ENCODE data around the gene CEP70.
"Not testable (repeated sequence)": the region's sequence is repeated elsewhere in the genome, so short reads cannot be mapped to it uniquely, and the experiment has no call there.

CEP70 gene

DNA sequence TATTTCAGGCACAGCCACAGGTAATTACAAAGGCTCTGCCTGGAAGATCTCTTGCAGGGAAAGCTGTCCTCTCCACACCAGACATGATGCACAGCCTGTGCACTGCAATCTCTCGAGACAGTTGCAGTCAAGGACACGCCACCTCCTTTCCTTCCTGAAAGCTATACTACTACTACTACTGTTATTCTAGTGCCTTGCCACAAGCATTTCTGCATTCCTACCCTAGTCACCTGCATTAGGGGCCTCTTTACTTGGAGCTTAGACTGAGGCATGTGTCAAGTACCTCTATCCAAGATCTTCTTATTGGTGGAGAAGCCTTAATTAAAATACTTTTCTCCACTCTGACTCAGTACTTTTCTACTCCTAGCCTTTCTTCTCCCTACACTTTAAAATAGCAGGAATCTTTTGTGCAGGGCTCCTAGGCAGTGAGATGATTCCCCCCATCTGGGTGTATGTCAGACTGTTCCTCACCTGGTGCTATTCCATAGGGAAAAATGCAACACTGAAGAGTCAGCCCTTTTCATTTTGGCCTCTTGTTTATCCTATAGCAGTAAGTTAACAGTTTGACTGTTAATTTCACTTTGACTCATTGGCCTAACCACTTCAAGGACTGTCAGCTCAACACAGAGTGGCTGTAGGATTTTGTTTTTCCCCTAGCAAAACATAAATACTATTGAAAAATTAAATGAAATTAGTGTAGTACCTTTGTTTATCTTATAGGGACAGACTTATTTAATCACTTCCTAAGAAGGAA is 80.8 kb downstream of the CEP70 start:
- no peak for DNase-seq (ENCODE audit: low spot score)

DNA sequence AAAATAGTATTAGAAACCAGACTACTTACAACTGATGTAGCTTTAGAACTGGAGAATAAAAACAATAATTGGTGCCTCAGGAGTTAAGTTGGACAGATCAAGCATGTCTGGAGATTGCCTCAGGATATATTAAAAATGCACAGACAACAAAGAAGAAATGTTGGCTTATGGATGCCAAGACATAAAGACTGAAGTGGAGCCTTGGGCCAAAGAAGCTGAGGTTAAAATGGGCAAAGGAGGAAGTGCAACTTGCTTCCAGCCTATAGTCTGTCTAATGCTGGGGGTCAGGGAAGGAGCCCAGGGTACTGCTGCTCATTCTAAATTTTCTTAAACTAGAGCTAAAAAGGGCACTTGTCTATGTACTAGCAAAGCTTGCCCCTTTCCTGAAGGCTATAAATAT is 82.1 kb downstream of the CEP70 start:
- no peak for DNase-seq (ENCODE audit: low spot score)

DNA sequence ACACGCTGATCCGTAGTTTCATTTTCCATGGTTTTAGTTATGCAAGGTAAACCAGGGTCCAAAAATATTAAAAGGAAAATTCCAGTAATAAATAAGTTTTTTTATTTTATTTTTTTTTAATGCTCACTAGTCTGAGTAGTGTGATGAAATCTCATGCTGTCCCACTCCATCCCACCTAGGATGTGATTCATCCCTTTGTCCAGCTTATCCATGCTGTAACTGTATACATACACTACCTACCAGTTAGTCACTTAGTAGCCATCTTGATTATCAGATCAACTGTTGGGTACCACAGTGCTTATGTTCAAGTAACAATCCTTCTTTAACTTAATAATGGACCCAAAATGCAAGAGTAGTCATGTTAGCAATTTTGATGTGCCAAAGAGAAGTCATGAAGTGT is 84.5 kb downstream of the CEP70 start:
- no peak for DNase-seq (ENCODE audit: low spot score)

DNA sequence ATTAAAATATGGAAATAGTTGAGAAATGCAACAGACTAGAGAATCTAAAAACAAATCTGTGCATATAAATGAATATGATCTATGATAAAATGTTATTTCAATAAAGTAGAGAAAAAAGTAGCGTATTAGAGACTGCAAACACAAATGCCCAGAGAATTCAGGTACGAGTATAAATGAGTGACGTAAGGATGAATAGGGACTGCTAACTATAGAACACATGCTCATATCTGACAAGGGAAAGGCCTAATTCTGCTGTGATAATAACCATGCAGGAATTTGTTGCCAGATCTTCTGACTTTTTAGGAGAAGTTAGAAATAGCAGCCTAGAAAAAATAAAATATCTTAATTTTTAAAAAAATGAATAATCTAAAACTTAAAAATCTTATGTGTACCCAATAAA is 86.5 kb downstream of the CEP70 start:
- DNase-seq (ENCODE audit: low spot score) = no peak

DNA sequence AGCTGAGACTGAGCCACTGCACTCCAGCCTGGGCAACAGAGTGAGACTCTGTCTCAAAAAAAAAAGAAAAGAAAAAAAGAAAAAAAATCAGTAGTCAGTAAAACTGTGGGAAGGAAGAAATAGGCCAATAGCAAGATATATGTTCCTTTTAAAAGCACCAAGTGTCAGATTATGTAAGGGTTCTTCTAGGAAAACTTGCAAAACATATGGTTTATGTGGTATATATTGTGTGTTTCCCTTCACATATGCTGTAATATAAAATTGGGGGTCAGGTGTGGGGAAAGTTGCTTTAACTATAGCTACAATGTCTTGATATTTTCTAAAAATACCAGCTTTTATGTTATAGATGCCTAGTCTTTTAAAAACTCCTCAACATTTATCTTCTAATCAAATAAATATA is 95.1 kb downstream of the CEP70 start:
- DNase-seq (ENCODE audit: low spot score) = no peak

DNA sequence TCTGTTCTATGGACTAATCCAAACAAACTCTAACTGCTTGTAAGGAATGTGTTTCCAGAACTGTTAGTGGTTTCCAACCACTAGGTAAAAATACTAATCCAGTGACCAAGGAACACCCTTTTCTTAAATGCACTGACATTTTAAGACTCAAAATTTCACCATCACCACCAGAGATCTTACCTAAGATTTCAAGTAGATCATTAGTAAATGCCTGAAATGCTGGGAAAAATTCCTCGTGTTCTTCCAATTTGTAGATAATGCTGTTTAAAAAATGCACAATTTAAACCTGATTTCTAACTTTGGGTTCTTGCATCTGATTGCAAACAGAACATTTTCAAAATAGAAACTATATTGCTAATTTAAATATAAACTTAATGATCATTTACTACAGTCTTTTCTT is 96.2 kb downstream of the CEP70 start:
- DNase-seq (ENCODE audit: low spot score) = no peak

DNA sequence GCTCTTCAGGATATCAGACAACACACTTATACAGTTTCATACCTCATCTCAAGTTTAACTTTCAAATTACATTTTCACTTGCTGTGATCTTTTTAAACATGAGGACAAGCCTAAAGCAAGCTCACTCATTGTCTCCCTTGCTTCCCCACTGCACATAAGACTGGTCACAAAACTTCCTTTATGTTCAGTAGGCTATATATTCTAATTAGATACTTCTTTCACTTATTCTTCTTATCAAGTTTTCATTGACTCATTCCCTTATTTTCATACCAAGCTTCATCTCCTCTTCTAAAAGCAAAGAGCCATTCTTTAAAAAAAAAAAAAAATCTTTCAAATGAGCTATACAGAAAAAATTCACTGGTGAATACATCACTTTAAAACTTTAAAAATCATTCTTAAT is 97.0 kb downstream of the CEP70 start:
- DNase-seq (ENCODE audit: low spot score) = no peak

DNA sequence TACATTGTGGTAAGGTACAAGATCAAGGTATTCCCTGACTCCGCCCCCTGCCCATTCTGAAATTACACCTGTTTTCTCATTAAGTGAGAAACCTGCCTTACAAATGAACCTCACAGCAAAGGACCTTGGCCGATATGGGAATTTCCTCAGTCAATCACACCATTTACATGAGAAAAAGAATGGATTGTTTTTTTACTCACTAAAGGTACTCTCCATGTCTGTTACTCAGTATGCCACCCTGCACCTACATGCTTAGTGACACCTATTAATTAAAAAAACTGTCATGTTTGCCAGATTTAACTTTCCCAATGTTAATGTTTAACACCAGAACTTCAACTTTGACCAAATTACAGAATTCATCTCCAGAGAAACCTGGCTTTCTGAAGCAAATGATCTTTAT is 97.6 kb downstream of the CEP70 start:
- no peak for DNase-seq (ENCODE audit: low spot score)

DNA sequence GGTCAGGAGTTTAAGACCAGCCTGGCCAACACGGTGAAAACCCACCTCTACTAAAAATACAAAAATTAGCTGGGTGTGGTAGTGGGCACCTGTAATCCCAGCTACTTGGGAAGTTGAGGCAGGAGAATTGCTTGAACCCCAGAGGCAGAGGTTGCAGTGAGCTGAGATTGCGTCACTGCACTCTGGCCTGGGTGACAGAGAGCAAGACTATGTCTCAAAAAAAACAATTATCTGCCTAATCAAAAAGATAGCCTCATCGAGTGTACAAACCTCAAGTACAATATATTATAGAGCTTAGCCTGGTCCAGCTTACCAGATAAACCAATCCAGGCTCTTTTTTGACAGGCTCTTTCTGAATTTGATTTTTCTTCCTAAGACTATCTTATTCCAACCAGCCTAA is 98.4 kb downstream of the CEP70 start:
- DNase-seq (ENCODE audit: low spot score) = not testable (repeated sequence)

DNA sequence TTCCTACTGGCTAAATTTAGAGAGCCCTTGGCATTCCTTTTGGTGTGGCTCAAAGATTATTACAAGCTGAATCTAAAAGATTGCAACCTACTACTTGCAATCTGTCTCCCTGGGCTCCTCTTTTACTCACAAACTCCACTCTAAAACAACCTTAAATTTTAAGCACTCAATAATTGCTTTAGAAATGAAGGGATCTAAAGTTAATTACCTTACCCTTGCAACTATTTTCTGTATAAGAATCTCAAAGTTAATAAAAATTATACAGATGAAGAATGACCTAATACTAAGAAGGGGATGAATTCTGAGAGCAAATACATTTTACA is 99.5 kb downstream of the CEP70 start:
- no peak for DNase-seq (ENCODE audit: low spot score)

DNA sequence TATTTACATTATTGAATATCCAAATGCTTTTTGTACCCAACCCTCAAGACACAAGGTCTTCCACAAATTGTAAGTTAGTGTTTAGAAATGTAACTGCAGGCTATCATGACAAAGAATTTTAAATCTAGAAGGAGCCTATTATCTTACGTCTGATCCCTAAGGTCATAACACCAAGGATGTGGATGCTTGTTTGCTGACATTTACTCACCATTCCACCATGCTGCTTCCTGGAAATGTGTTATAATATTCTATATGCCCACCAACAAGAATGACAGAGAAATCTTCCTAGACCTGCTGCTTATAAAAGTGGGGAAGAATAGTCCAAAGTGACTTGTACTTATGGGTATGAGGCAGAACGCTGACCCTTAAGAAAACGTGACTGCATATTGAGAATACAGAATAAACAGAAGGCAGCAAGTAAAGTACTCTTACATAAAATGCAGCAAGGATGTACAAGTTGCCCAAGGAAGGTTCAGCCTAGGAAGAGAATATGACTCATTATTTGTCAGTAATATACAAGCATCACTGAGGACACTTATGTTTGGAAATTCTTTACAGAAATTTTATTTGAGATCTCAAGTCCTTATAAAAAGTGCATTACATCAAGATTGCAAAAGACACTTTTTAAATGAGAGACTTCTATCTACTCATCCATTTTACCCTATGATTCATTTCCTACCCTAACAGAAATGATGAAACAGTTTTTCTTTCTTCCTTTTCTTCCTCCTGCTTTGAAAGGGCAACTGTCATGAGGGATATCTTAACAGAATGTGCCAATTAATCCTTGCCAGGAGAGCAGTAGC is 100.1 kb downstream of the CEP70 start:
- peak; percentile 14 for DNase-seq (ENCODE audit: low spot score)

DNA sequence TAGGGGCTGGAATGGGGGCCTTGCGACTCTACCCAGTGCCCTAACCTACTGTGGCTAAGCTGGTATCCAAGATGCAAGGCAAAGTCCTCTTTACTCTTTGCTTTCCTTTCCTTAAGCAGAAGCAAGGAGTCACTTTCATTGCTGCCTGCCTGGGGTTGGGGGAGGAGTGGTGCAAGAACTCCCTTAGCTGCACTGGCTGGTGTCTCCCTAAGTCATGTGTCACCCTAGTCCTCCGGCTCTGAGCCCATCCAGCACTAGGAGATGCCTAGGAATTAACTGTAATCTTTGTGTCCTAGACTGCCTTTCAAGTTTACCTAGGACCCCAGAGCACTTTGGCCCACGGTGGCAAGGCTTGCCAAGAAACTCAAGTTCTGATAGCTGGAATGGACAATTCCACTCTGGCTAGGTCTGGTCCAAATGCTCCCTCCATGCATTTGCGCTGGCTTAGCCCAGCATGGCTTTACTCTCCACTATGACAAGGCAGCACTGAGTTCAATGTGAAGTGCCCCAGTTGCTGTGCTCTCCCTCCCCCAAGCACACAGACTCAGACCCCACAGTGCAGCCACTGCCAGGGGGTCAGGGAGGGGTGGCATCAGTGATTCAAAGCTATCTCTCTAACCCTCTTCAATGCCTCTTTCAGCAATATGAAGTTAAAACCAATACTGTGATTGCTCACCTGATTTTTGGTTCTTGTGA is 100.9 kb downstream of the CEP70 start:
- DNase-seq (ENCODE audit: low spot score) = no peak

DNA sequence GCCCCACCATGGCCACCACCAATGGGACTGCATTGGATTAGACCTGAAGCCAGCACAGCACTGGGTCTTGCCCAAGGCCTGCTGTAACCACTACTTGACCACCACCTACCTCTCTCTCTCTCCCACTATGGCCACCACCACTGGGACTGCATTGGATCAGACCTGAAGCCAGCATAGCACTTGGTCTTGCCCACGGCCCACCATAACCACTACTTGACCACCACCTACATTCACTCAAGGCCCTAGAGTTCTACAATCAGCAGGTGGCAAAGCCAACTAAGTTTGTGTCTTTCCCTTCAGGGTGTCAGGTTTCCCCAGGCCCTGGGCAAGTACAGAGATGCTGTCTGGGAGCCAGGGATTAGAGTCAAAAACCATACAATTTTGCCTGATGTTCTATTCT is 102.1 kb downstream of the CEP70 start:
- DNase-seq (ENCODE audit: low spot score) = no peak

DNA sequence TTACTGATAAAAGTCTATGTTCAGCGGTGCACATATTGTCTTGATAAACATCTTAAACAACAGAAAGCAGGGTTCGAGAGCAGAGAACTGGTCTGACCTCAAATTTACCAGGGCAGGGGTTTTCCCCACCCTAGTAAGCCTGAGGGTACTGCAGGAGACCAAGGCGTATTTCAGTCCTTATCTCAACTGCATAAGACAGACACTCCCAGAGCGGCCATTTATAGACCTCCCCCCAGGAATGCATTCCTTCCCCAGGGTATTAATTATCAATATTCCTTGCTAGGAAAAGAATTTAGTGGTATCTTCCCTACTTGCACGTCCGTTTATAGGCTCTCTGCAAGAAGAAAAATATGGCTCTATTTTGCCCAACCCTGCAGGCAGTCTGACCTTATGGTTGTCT is 107.5 kb downstream of the CEP70 start:
- DNase-seq (ENCODE audit: low spot score) = not testable (repeated sequence)

DNA sequence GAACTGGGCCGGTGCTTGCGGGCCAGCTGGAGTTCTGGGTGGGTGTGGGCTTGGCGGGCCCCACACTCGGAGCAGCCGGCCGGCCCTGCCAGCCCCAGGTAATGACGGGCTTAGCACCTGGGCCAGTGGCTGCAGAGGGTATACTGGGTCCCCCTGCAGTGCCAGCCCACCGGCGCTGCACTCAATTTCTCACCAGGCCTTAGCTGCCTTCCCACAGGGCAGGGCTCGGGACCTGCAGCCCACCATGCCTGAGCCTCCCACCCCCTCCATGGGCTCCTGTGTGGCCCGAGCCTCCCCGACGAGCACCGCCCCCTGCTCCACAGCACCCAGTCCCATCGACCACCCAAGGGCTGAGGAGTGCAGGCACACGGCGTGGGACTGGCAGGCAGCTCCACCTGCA is 109.4 kb downstream of the CEP70 start:
- not testable (repeated sequence) for DNase-seq (ENCODE audit: low spot score)

DNA sequence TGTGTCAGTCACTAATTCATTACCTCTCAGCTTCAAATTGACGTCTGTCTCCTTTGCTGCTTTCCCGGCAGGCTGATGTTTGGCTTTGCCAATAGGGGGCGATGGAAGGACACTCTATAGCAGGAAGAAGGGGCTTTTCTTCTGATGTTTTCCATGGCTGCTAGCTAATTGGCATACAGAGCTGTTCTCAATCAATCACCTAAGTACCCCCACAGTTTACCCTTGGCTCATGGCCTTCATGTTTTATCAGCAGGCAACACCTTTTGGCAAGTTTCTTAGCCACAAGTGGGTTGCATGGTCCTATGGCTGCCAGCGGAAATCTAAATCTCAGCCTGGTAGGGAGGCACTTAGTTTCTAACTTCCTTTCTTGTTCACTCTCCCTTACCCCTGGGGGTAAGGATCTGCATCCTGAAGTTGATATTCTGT is 114.6 kb downstream of the CEP70 start:
- peak; percentile 15 for DNase-seq (ENCODE audit: low spot score)

DNA sequence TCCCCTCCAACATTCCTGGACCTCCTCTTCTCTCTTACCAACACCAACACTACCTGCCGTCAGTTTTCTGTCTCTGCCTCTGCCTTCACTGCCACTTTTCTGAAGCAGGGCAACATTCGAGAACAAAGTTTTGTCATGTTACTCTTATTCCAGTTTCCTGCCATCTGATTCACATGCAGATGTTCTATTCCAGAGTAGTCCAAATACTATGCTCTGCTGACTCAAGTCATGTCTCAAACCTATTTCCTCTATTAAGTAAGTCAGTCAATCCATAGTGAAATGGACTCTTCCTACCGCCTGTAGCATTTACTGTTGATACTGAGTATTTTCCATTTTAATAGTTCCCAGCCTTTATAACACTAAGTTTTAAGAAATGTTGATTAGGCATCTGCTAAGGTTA is 116.3 kb downstream of the CEP70 start:
- no peak for DNase-seq (ENCODE audit: low spot score)

DNA sequence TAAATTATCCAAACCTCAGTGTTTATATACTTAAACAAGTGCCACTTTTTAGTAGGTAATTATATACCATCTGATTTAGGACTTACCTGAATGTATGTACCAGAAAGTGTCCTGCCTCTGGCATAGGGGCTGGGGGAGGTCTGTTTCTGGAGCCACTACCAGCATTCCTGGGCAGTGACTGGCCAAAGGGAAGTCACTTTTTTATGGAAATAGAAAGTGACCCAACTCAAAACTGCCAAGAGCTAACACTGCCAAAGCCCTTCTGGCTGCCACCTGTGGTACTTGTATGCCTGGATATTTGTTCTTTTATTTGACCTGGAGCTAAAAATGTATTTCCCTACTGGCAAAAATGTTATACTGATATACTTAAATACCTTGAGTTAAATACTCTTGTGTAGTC is 116.9 kb downstream of the CEP70 start:
- no peak for DNase-seq (ENCODE audit: low spot score)

DNA sequence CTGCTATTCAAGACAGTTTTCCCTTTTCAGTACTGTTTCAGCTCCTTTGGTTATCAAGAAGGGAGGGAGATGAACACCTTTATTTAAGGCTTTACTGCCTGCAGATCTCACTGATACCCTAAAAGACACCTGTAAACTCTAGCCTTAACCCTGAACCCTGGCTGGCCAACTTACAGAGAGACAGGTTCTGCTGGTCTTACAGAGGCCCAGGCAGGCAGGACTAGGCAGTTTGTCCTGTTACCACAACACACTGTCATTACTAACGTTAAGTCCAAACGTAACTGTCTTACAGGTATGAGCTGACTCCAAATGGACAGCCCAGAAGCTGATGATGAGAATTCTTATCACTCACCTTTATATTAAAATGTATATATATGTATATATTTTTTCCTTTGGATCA is 117.5 kb downstream of the CEP70 start:
- no peak for DNase-seq (ENCODE audit: low spot score)

DNA sequence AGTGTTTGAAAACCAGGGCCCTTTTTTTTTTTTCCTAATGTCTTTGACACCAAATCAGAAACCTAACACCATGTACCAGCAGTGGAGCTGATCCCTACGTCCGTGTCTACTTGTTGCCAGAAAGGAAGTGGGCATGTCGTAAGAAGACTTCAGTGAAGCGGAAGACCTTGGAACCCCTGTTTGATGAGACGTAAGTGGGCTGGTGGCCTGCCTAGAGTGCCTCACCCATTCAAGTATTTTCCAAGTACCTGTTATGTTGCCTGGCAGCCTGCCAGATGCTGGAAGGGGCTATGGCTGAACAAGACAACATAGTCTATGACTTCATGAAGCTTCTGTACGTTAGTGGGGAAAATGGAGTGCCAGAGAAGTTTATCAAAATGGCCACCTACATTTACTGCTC is 119.9 kb downstream of the CEP70 start:
- no peak for DNase-seq (ENCODE audit: low spot score)

DNA sequence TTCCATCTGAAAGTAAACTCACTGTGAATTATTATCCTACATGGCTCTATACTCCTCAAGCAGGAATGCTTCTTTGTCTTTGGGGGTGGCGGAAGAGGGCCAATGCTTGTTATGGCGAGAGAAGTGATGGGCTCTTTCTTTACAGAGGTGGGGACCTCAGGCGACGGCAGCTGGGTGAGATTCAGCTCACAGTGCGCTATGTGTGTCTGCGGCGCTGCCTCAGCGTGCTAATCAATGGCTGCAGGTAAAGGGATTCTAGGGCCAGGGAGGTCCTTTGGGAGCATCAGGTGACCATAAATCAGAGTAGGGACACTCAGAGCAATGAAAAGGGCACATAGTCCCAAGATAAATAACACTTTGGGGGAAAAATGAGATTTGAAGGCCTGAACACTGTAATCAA is 120.7 kb downstream of the CEP70 start:
- no peak for DNase-seq (ENCODE audit: low spot score)

DNA sequence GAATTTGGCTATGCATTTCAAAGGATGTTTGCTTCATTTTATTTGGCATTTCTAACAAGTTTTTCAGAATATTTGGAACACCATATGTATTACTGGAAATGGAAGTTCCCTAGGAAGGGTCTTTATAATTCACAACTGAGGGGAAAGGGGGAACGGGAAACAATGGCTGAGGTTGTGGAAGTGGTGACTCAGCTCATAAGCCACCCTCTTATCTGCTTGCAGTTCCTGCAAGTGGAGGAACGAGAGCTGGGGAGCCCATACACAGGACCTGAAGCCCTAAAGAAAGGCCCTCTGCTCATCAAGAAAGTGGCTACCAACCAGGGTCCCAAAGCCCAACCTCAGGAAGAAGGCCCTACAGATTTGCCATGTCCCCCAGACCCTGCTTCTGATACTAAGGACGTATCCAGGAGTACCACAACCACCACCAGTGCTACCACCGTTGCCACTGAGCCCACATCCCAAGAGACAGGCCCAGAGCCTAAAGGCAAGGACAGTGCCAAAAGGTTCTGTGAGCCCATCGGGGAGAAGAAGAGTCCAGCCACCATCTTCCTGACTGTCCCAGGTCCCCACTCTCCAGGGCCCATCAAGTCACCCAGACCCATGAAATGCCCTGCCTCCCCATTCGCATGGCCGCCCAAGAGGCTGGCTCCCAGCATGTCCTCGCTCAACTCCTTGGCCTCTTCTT is 121.8 kb downstream of the CEP70 start:
- DNase-seq (ENCODE audit: low spot score) = no peak

DNA sequence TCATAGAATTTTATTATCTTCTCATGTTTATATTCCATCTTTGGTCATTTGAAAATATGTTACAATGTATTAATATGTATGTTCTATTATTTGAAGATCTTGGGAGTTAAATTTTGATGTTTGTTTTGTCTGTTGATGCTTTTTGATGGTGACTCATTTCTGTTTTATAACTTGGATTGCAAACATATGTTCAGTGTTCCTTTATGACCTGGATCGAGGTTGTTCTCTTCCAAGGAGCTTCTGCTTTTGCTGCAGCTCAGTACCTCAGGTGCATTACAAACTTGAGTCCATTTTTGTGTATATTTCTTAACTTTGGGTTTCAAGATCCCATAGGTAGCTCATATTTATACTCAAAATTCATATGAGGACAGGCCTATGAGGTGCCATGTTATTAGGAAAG is 122.6 kb downstream of the CEP70 start:
- no peak for DNase-seq (ENCODE audit: low spot score)

Measured in pons (tissue), 1 donor.